B cell (primary cell): ENCODE results near the gene TEKT3. TPM values are rescaled to one million over a fixed set of nuclear protein-coding genes. Genes with fewer than 3 reads are reported as not detected.

Experiments
- ATAC-seq: fragments of 200-7000 bp; cut with Tn5 transposase; one replicate; pipeline ENCODE4 v1.10.0; 2021; ENCODE audit warnings: low read depth, mild to moderate bottlenecking, moderate number of reproducible peaks, moderate library complexity
- CTCF ChIA-PET: fragments of 350-600 bp; sonication (Branson Sonifier 250); formaldehyde crosslinking; loops from one replicate; lab custom pipeline; 2021; ENCODE audit warnings: antibody characterized with exemption, inconsistent platforms; lab: Charles Lee
- POLR2A ChIA-PET: fragments of 350-600 bp; sonication (Branson Sonifier 250); formaldehyde crosslinking; loops from one replicate; lab custom pipeline; 2021; ENCODE audit warnings: antibody characterized with exemption; lab: Charles Lee
- DNase-seq: peaks from one replicate; pipeline ENCODE4 v3.0.0; 2013
- H2AFZ ChIP-seq: 2 replicates; pipeline ENCODE4 v1.6.1; 2012; ENCODE audit warnings: mild to moderate bottlenecking, low read depth, low read length; ENCODE audit not compliant: insufficient read depth, poor library complexity, severe bottlenecking
- H3K27ac ChIP-seq, 2 donors: 1 replicate in 1 of 2; 2 replicates in 1 of 2; pipeline ENCODE4 v1.5.1; 2012 to 2013; ENCODE audit warnings: low read length in 2 of 2, mild to moderate bottlenecking in 2 of 2, moderate library complexity in 1 of 2
- H3K27me3 ChIP-seq, 4 experiments: fragments of 200-600 bp in 1 of 4; sonication (generic) in 1 of 4; replicated peaks in 1 of 4; 1 replicate in 2 of 4; 2 replicates in 2 of 4; pipeline versions ENCODE4 v1.6.1 to v1.7.0; 2013 to 2016; ENCODE audit warnings: low read length in 3 of 4, mild to moderate bottlenecking in 2 of 4, mixed read lengths in 1 of 4, moderate library complexity in 1 of 4; ENCODE audit not compliant: insufficient read depth in 4 of 4, control insufficient read depth in 3 of 4; ENCODE audit errors: control extremely low read depth in 1 of 4
- H3K36me3 ChIP-seq, 2 experiments: replicated peaks in 1 of 2; 1 replicate in 1 of 2; 2 replicates in 1 of 2; pipeline versions ENCODE4 v1.6.1 to v1.7.1; 2013; ENCODE audit warnings: low read length in 1 of 2; ENCODE audit not compliant: insufficient read depth in 2 of 2, control insufficient read depth in 1 of 2; ENCODE audit errors: control extremely low read depth in 1 of 2, extremely low read depth in 1 of 2
- H3K4me1 ChIP-seq, 2 donors: fragments of 200-600 bp in 1 of 2; sonication (generic) in 1 of 2; 1 replicate in 1 of 2; 2 replicates in 1 of 2; pipeline versions ENCODE4 v1.5.1 to v1.6.1; 2013 to 2017; ENCODE audit warnings: low read length in 2 of 2; ENCODE audit not compliant: control insufficient read depth in 2 of 2, insufficient read depth in 2 of 2
- H3K4me2 ChIP-seq: replicated peaks from 2 replicates; pipeline ENCODE3; 2012; ENCODE audit warnings: mild to moderate bottlenecking, low read depth, low read length; ENCODE audit not compliant: poor library complexity, severe bottlenecking
- H3K4me3 ChIP-seq, 5 experiments: fragments of 200-600 bp in 1 of 5; sonication (generic) in 1 of 5; 1 replicate in 3 of 5; 2 replicates in 2 of 5; pipeline versions ENCODE4 v1.5.1 to v1.7.0; 2011 to 2016; ENCODE audit warnings: low read length in 4 of 5, mild to moderate bottlenecking in 4 of 5, low read depth in 2 of 5, control low read depth in 1 of 5, moderate library complexity in 1 of 5; ENCODE audit not compliant: insufficient read depth in 1 of 5; ENCODE audit errors: control extremely low read depth in 1 of 5, extremely low read depth in 1 of 5
- H3K79me2 ChIP-seq: fragments of 200-600 bp; sonication (generic); one replicate; pipeline ENCODE4 v1.6.0; 2016; ENCODE audit warnings: low read length; ENCODE audit not compliant: control insufficient read depth, insufficient read depth
- H3K9ac ChIP-seq: fragments of 200-600 bp; sonication (generic); 2 replicates; pipeline ENCODE4 v1.6.1; 2017; ENCODE audit warnings: mild to moderate bottlenecking, low read length, moderate library complexity
- H3K9me3 ChIP-seq, 3 donors: one replicate each; pipeline versions ENCODE4 v1.6.1 to v1.7.1; 2013; ENCODE audit warnings: low read length in 2 of 3; ENCODE audit not compliant: control insufficient read depth in 2 of 3, insufficient read depth in 1 of 3; ENCODE audit errors: control extremely low read depth in 1 of 3
- H4K20me1 ChIP-seq: 2 replicates; pipeline ENCODE4 v1.6.0; 2012; ENCODE audit warnings: mild to moderate bottlenecking, low read length; ENCODE audit not compliant: insufficient read depth, control insufficient read depth, poor library complexity, severe bottlenecking
- H3K27ac Mint-ChIP-seq: one replicate; pipeline ENCODE4 v1.8.0; 2021; ENCODE audit warnings: mixed read lengths
- H3K27me3 Mint-ChIP-seq: one replicate; pipeline ENCODE4 v1.8.0; 2021; ENCODE audit warnings: mixed read lengths
- H3K4me1 Mint-ChIP-seq: one replicate; pipeline ENCODE4 v1.8.0; 2021; ENCODE audit warnings: mixed read lengths
- H3K4me3 Mint-ChIP-seq: one replicate; pipeline ENCODE4 v1.8.0; 2021; ENCODE audit warnings: mixed read lengths
- H3K9me3 Mint-ChIP-seq: one replicate; pipeline ENCODE4 v1.8.0; 2022; ENCODE audit warnings: mixed read lengths; ENCODE audit not compliant: insufficient read depth
- CTCF ChIP-seq: fragments of 200-600 bp; IDR thresholded peaks from one replicate; pipeline ENCODE4 v1.8.0; 2022; ENCODE audit warnings: antibody characterized with exemption, mild to moderate bottlenecking
- EZH2 ChIP-seq: IDR thresholded peaks from 2 replicates; pipeline ENCODE4 v1.6.1; 2012; ENCODE audit warnings: borderline replicate concordance, low read depth, mild to moderate bottlenecking, moderate library complexity, low read length; ENCODE audit not compliant: insufficient read depth, poor library complexity, severe bottlenecking
- WGBS: methylation state at CpG from one replicate; pipeline ENCODE4 v1.1.5; 2013; ENCODE audit warnings: missing lambda C conversion rate; ENCODE audit not compliant: insufficient coverage; 5-methylcytosine and 5-hydroxymethylcytosine counted together
- intact Hi-C: fragments of 100-400 bp; cut with micrococcal nuclease; formaldehyde crosslinking; loops from one replicate; pipeline ENCODE4 v1.10.0; 2022
- polyA plus RNA-seq: library from polyadenylated mRNA; depleted of rRNA; stranded (reverse); fragments of >200 nt; gene quantifications from 2 replicates; pipeline ENCODE4 v1.2.3, GENCODE V29; 2012
- total RNA-seq, 2 donors: library from RNA; stranded (reverse); fragments of 120-200 nt in 1 of 2; gene quantifications; 1 replicate in 1 of 2; 2 replicates in 1 of 2; pipeline versions ENCODE4 v1.2.3 to v1.2.4, GENCODE V29; 2013 to 2022

TEKT3 gene
- total and polyA plus RNA-seq, 2 donors (not counting 1 experiment from before 2014, with no cell fraction given), result 0.49 to 1.8 TPM

DNA sequence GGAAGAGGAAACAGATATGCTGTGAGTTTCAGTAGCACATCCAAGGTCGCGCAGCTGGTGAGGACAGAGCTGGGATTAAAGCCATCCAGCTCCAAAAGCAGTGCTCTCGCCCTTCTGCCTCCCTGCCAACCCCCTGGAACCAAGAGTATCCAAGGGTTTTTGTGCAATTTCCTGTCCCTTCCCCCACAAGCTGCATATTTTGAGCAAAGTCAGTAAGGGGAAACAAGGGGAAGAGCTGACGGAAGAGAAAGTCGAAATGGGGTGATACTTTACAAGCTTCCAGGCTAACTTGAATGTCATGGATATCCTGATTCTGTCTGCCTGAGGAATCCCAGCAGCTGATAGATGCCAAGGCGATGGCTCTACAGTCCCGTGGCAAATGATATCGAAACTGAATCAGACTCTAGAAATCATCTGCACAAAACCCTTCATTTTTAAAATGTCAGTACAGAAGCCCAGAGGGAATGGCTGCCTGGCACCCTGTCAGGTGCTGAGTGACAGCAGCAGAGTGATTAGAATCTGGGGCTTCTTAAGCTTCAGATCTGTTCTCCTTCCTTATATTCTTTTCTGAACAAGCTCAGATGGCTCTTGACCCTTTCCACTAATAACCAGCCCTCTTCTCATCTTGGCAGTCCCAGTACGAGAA, 42.9 kb upstream of the TEKT3 start:
- H2AFZ ChIP-seq, result no peak overlapping the region
- H3K27me3 Mint-ChIP-seq, result peaks cover 21% of the 10 kb centered on the region
- H3K79me2 ChIP-seq, result no peaks in the 10 kb centered on the region
- no peak for ATAC-seq
- H3K4me1 ChIP-seq, result no peaks in the 10 kb centered on the region
- H3K27me3 ChIP-seq, result no peaks in the 10 kb centered on the region
- H3K4me3 Mint-ChIP-seq, result no peak overlapping the region
- POLR2A ChIA-PET, result no interaction called here
- no peak for DNase-seq
- H3K4me1 Mint-ChIP-seq, result no peaks in the 10 kb centered on the region
- H3K27ac ChIP-seq, result no peak overlapping the region
- no peaks in the 10 kb centered on the region for H3K9me3 ChIP-seq
- intact Hi-C loops, result no loop called here
- H3K4me3 ChIP-seq, result no peak overlapping the region
- no peak overlapping the region for H3K9ac ChIP-seq
- no peak overlapping the region for H3K4me2 ChIP-seq
- WGBS, result 78% methylated on average over 8 of the region's 9 CpGs
- H3K27ac Mint-ChIP-seq, result no peak overlapping the region
- no peaks in the 10 kb centered on the region for H3K9me3 Mint-ChIP-seq
- H3K36me3 ChIP-seq, result no peaks in the 10 kb centered on the region
- CTCF ChIA-PET, result no interaction called here
- no peak for TF ChIP-seq EZH2
- no peak for TF ChIP-seq CTCF
- no peaks in the 10 kb centered on the region for H4K20me1 ChIP-seq

DNA sequence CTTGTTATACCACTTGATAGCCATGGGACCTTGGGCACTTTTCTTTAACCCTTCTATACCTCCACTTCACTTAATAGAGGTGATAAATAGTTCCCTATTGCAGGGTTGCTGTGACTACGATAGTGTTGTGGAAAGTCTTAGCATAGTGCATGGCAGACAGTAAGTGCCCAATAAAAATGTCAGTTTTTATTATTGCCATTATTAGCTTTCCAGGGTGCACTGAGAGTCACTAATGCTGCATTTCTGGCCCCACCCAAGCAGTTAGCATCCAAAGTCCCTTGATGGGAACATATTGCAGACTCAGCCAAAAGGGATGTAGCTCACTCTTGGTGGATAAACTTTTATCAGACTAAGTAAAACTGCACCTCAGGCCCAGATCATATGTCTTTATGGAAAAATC, 41.5 kb upstream of the TEKT3 start:
- no peak overlapping the region for H3K27ac Mint-ChIP-seq
- no peak overlapping the region for H3K4me2 ChIP-seq
- H3K79me2 ChIP-seq, result no peaks in the 10 kb centered on the region
- H3K27ac ChIP-seq, result no peak overlapping the region
- WGBS, result no CpG with 5 or more reads among the region's 1 CpG
- intact Hi-C loops, result no loop called here
- ChIA-PET CTCF (no interaction called here), POLR2A (no interaction called here)
- no peak overlapping the region for H3K9ac ChIP-seq
- no peak overlapping the region for H3K4me3 ChIP-seq
- H3K27me3 Mint-ChIP-seq, result peaks cover 21% of the 10 kb centered on the region
- H3K9me3 Mint-ChIP-seq, result no peaks in the 10 kb centered on the region
- DNase-seq (no peak), ATAC-seq (no peak)
- no peak overlapping the region for H3K4me3 Mint-ChIP-seq
- no peaks in the 10 kb centered on the region for H4K20me1 ChIP-seq
- no peaks in the 10 kb centered on the region for H3K4me1 ChIP-seq
- TF ChIP-seq CTCF (no peak), EZH2 (no peak)
- H3K27me3 ChIP-seq, result peaks cover 0 to 2% (median 0%) of the 10 kb centered on the region in 4 experiments
- H3K4me1 Mint-ChIP-seq, result no peaks in the 10 kb centered on the region
- H3K9me3 ChIP-seq, result no peaks in the 10 kb centered on the region
- H2AFZ ChIP-seq, result no peak overlapping the region
- H3K36me3 ChIP-seq, result no peaks in the 10 kb centered on the region
